Activated CD4-positive, alpha-beta T cell treated with anti-CD3 and anti-CD28 coated beads, Interleukin-2, amount 10 ng/mL, durations not matched to agents 7 days and 5 days (primary cell): Measurements from ENCODE around the gene CDK5RAP2. TPM values are rescaled to one million over a fixed set of nuclear protein-coding genes. Genes with fewer than 3 reads are reported as not detected.
"Not testable (repeated sequence)": the region's sequence is repeated elsewhere in the genome, so short reads cannot be mapped to it uniquely, and the experiment has no call there.

Experiments used
- CTCF ChIA-PET: fragments of 350-600 bp; sonication (Branson Sonifier 250); formaldehyde crosslinking; loops from one replicate; lab custom pipeline; 2021; ENCODE audit warnings: antibody characterized with exemption; lab: Charles Lee
- POLR2A ChIA-PET: fragments of 350-600 bp; sonication (Branson Sonifier 250); formaldehyde crosslinking; loops from one replicate; lab custom pipeline; 2021; ENCODE audit warnings: antibody characterized with exemption; lab: Charles Lee
- DNase-seq: peaks from one replicate; pipeline ENCODE4 v3.0.0-alpha.2; 2020
- H3K27ac Mint-ChIP-seq: one replicate; pipeline ENCODE4 v1.8.0; 2021; ENCODE audit warnings: mild to moderate bottlenecking, moderate library complexity, mixed read lengths
- H3K27me3 Mint-ChIP-seq: one replicate; pipeline ENCODE4 v1.8.0; 2021; ENCODE audit warnings: mixed read lengths
- H3K36me3 Mint-ChIP-seq: one replicate; pipeline ENCODE4 v1.8.0; 2021; ENCODE audit warnings: low read depth, mixed read lengths
- H3K4me1 Mint-ChIP-seq: one replicate; pipeline ENCODE4 v1.8.0; 2021; ENCODE audit warnings: mixed read lengths
- H3K4me3 Mint-ChIP-seq: one replicate; pipeline ENCODE4 v1.8.0; 2021; ENCODE audit warnings: mild to moderate bottlenecking, moderate library complexity, mixed read lengths
- H3K9me3 Mint-ChIP-seq: one replicate; pipeline ENCODE4 v1.8.0; 2021; ENCODE audit warnings: mixed read lengths
- total RNA-seq, 2 experiments: library from RNA; stranded (reverse); gene quantifications; one replicate each; pipeline ENCODE4 v1.2.3, GENCODE V29; 2021

CDK5RAP2 gene
- 100 to 1,000 TPM; 103 to 105 TPM for total RNA-seq

GRCh38 chr9:120580051-120580896 lies at the start of gene CDK5RAP2:
TSS of gene CDK5RAP2 (minus strand) at chr9:120580167. CDS start at chr9:120579978, 189 bp downstream.
- peaks cover 39% of the 10 kb centered on the region for H3K36me3 Mint-ChIP-seq
- peaks cover 9% of the 10 kb centered on the region for H3K9me3 Mint-ChIP-seq
- H3K27me3 Mint-ChIP-seq = no peaks in the 10 kb centered on the region
- peaks cover 70% of the 10 kb centered on the region for H3K4me1 Mint-ChIP-seq
- DNase-seq = peak; percentile 95
- peak within 1 kb of the TSS; percentile 97 for H3K27ac Mint-ChIP-seq
- POLR2A ChIA-PET = no interaction called here
- CTCF ChIA-PET = no interaction called here
- peak within 1 kb of the TSS; percentile 97 for H3K4me3 Mint-ChIP-seq

- H3K27me3 Mint-ChIP-seq, H3K4me1 Mint-ChIP-seq, H3K4me3 Mint-ChIP-seq, DNase-seq, POLR2A ChIA-PET, H3K9me3 Mint-ChIP-seq, H3K36me3 Mint-ChIP-seq, H3K27ac Mint-ChIP-seq: not testable (repeated sequence)
- CTCF ChIA-PET = interaction anchor here (0.6 kb wide), 1 partner anchor 454 kb away, joined by 3 read pairs; no protein-coding TSS in a partner anchor
Observed at GRCh38 chr9:120628925-120629497, 49.0 kb upstream of the CDK5RAP2 start.

DNA sequence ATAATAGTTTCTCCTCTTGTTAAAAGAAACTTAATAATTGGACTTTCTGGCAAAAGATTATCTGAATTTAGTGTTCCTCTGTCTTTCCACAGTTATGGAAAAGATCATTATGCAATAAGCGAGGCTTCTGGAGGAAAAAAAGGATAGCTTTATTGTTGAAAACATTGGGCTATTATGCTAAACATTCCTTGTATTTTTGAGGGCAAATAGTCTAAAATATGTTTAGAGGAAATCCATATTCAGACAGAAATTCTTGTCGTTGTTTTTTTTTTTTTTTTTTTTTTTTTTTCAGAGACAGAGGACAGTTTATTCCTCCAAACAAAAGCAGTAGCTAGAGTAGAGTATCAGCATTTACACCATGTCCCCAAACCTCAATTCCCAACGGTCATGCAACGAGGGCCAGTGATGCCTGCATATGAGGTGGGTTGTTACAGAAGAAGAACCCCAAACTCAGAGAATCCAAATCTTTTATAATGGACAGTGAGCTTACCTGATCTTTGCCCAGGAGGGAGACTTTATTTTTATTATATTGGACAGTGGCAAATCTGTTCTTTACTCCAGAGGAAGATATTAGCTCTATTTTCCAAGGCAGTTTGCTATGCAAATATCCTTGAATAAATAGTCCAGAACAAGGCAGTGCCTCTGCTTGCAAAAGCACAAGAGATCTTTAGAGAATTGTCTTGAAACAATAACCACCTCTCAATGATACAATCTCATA lies 48.4 kb upstream of the CDK5RAP2 start:
- Mint-ChIP-seq H3K4me3 (no peak overlapping the region), H3K4me1 (peaks cover 5% of the 10 kb centered on the region), H3K27me3 (no peaks in the 10 kb centered on the region), H3K36me3 (peaks cover 3% of the 10 kb centered on the region), H3K27ac (no peak overlapping the region), H3K9me3 (no peaks in the 10 kb centered on the region)
- no peak for DNase-seq
- CTCF ChIA-PET = interaction anchor here (0.6 kb wide), 1 partner anchor 454 kb away, joined by 3 read pairs; no protein-coding TSS in a partner anchor
- POLR2A ChIA-PET = no interaction called here

- POLR2A ChIA-PET = interaction anchor here (0.7 kb wide), 1 partner anchor 150 kb away, joined by 4 read pairs; no protein-coding TSS in a partner anchor
- CTCF ChIA-PET = no interaction called here
- no peak overlapping the region for H3K27ac Mint-ChIP-seq
- peaks cover 5% of the 10 kb centered on the region for H3K4me1 Mint-ChIP-seq
- H3K27me3 Mint-ChIP-seq = no peaks in the 10 kb centered on the region
- no peak overlapping the region for H3K4me3 Mint-ChIP-seq
- no peaks in the 10 kb centered on the region for H3K9me3 Mint-ChIP-seq
- H3K36me3 Mint-ChIP-seq = peaks cover 3% of the 10 kb centered on the region
- DNase-seq = no peak
Observed at GRCh38 chr9:120627073-120627472, 47.1 kb upstream of the CDK5RAP2 start.

- CTCF ChIA-PET = no interaction called here
- Mint-ChIP-seq H3K9me3 (no peaks in the 10 kb centered on the region), H3K27ac (no peak overlapping the region), H3K4me3 (no peak overlapping the region), H3K4me1 (peaks cover 5% of the 10 kb centered on the region), H3K27me3 (no peaks in the 10 kb centered on the region), H3K36me3 (peaks cover 3% of the 10 kb centered on the region)
- DNase-seq = no peak
- POLR2A ChIA-PET = no interaction called here
Observed at GRCh38 chr9:120626512-120626911, 46.5 kb upstream of the CDK5RAP2 start.

DNA sequence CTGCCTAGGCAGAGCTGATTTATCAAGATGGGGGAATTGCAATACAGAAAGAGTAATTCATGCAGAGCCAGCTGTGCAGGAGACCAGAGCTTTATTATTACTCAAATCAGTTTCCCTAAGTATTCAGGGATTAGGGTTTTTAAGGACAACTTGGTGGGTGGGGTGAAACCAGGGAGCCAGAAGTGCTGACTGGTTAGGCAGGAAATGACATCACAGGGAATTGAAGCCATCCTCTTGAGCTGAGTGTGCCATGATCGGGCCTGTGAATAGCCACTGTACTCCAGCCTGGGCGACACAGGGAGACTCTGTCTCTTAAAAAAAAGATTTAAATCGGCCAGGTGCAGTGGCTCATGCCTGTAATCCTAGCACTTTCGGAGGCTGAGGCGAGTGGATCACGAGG lies 45.3 kb upstream of the CDK5RAP2 start:
- no peaks in the 10 kb centered on the region for H3K9me3 Mint-ChIP-seq
- peaks cover 7% of the 10 kb centered on the region for H3K4me1 Mint-ChIP-seq
- CTCF ChIA-PET = interaction anchor here (0.8 to 1.1 kb wide), 2 partner anchors 61 to 544 kb away, joined by 3 read pairs; no protein-coding TSS in a partner anchor
- DNase-seq = no peak
- POLR2A ChIA-PET = no interaction called here
- H3K4me3 Mint-ChIP-seq = no peak overlapping the region
- no peaks in the 10 kb centered on the region for H3K27me3 Mint-ChIP-seq
- H3K27ac Mint-ChIP-seq = no peak overlapping the region
- peaks cover 3% of the 10 kb centered on the region for H3K36me3 Mint-ChIP-seq

- Mint-ChIP-seq H3K4me1 (peaks cover 16% of the 10 kb centered on the region), H3K27me3 (no peaks in the 10 kb centered on the region), H3K4me3 (no peak overlapping the region), H3K27ac (no peak overlapping the region), H3K36me3 (peaks cover 5% of the 10 kb centered on the region), H3K9me3 (no peaks in the 10 kb centered on the region)
- ChIA-PET POLR2A (no interaction called here), CTCF (interaction anchor here (1.1 to 1.2 kb wide), 2 partner anchors 17 to 40 kb away, joined by 3 read pairs; no protein-coding TSS in a partner anchor)
- DNase-seq = no peak
Observed at GRCh38 chr9:120622790-120623189, 42.8 kb upstream of the CDK5RAP2 start.

GRCh38 chr9:120621941-120622340 lies 42.0 kb upstream of the CDK5RAP2 start:
- POLR2A ChIA-PET = no interaction called here
- Mint-ChIP-seq H3K27me3 (no peaks in the 10 kb centered on the region), H3K4me3 (no peak overlapping the region), H3K36me3 (peaks cover 5% of the 10 kb centered on the region), H3K9me3 (no peaks in the 10 kb centered on the region), H3K27ac (no peak overlapping the region), H3K4me1 (peaks cover 20% of the 10 kb centered on the region)
- DNase-seq = no peak
- CTCF ChIA-PET = interaction anchor here (0.6 kb wide), 3 partner anchors 38 to 611 kb away, joined by 3 to 5 read pairs (median 4); no protein-coding TSS in a partner anchor

GRCh38 chr9:120619751-120620655 lies 40.0 kb upstream of the CDK5RAP2 start:
- H3K27me3 Mint-ChIP-seq = no peaks in the 10 kb centered on the region
- H3K27ac Mint-ChIP-seq = no peak overlapping the region
- peaks cover 2% of the 10 kb centered on the region for H3K36me3 Mint-ChIP-seq
- H3K4me1 Mint-ChIP-seq = peaks cover 17% of the 10 kb centered on the region
- ChIA-PET CTCF (interaction anchor here (0.6 to 1.0 kb wide), 5 partner anchors 9 to 431 kb away, joined by 3 to 4 read pairs (median 3); no protein-coding TSS in a partner anchor), POLR2A (interaction anchor here (0.7 kb wide), 1 partner anchor 94 kb away, joined by 3 read pairs; the partner anchor contains the start of gene MEGF9)
- no peaks in the 10 kb centered on the region for H3K9me3 Mint-ChIP-seq
- no peak overlapping the region for H3K4me3 Mint-ChIP-seq
- DNase-seq = peak; percentile 74

DNA sequence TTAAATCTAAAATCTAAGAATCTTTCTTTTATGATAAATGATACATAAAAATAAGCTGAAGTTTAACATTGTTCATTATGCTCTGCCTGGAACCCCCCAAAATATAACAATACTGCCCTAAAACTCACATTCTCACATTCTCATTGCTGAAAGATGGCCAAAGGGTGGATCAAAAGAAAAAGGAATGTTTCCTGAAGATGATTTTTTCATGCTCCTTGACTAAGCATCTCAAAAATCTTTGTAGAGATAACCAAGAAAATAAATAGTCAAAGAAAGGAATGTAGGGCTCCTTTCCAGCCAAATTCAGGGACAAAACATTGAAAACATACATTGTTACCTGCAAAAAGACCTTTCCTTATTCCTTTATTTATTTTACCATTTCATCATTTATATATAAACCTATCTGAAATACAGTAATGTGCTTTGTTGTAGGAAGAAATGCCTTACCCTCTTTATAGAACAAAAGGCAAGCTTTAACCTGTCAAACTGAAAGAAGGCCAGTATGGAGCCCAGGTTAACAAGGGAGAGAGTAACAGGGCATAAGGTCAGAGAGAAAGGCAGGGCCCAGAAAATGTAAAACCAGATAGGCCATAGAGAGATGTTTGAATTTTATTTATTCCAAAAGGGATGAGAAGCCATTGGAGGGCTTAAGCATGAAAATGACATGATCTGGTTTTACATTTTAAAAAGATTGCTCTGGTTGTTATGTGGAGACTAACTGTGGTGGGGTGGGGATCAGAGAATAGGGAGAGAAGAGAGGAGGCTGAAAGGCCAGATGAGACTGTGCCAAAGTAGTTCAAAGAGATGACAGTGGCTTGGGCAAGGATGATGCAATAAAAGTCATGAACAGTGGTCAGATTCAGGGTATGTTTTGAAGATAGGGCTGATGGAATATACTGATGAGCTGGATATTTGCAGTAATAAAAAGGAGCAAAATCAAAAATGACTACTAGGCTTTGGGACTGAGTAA lies 37.3 kb upstream of the CDK5RAP2 start:
- peaks cover 16% of the 10 kb centered on the region for H3K4me1 Mint-ChIP-seq
- H3K9me3 Mint-ChIP-seq = no peaks in the 10 kb centered on the region
- no peak for DNase-seq
- CTCF ChIA-PET = interaction anchor here (0.7 kb wide), 1 partner anchor 103 kb away, joined by 4 read pairs; no protein-coding TSS in a partner anchor
- POLR2A ChIA-PET = interaction anchor here (0.6 kb wide), 1 partner anchor 100 kb away, joined by 3 read pairs; no protein-coding TSS in a partner anchor
- peaks cover 2% of the 10 kb centered on the region for H3K36me3 Mint-ChIP-seq
- H3K27me3 Mint-ChIP-seq = no peaks in the 10 kb centered on the region
- no peak overlapping the region for H3K27ac Mint-ChIP-seq
- no peak overlapping the region for H3K4me3 Mint-ChIP-seq

- Mint-ChIP-seq H3K9me3 (no peaks in the 10 kb centered on the region), H3K36me3 (peaks cover 3% of the 10 kb centered on the region), H3K27me3 (no peaks in the 10 kb centered on the region), H3K4me3 (no peak overlapping the region), H3K27ac (no peak overlapping the region), H3K4me1 (peaks cover 2% of the 10 kb centered on the region)
- ChIA-PET CTCF (interaction anchor here (0.6 to 1.6 kb wide), 3 partner anchors 9 to 823 kb away, joined by 3 to 7 read pairs (median 7); no protein-coding TSS in a partner anchor), POLR2A (no interaction called here)
- no peak for DNase-seq
Observed at GRCh38 chr9:120612218-120612617, 32.3 kb upstream of the CDK5RAP2 start.
